ENCODE measurements around the gene TIGD1. TPM values are rescaled to one million over a fixed set of nuclear protein-coding genes. Genes with fewer than 3 reads are reported as not detected.

TIGD1 gene
- total and polyA plus RNA-seq, 2 of the 13 experiments (the other 11 are each of a cell fraction or from before 2014, with no cell fraction given) = 3.5 to 9.5 TPM

- TF ChIP-seq ZBED4 (CRISPR knock-in tag; IDR thresholded peaks at IDR 0.05; ENCODE audit: borderline replicate concordance) = 0 out of 2 replicates have a peak, but pooled peaks have one; percentile 20
- 0 out of 2 replicates have a peak, but pooled peaks have one; percentile 44 for TF ChIP-seq CAMTA2 (CRISPR knock-in tag; IDR thresholded peaks at IDR 0.05; ENCODE audit: borderline replicate concordance)
- peak; percentile 58; the same call in 1 of the 2 replicates for TF ChIP-seq KDM3A (CRISPR knock-in tag; IDR thresholded peaks at IDR 0.05; ENCODE audit: low read depth)
- no peak for TF ChIP-seq SRF (IDR thresholded peaks at IDR 0.05; ENCODE audit: low read depth, low read length)
- no peak for TF ChIP-seq ZNF446 (CRISPR knock-in tag; IDR thresholded peaks at IDR 0.05)
- peak; percentile 47; the same call in 1 of the 2 replicates for TF ChIP-seq SALL1 (CRISPR knock-in tag; IDR thresholded peaks at IDR 0.05)
- TF ChIP-seq SAP130 (CRISPR knock-in tag; IDR thresholded peaks at IDR 0.05; ENCODE audit: low read depth) = no peak
- no peak for TF ChIP-seq ATAD3A (CRISPR knock-in tag; IDR thresholded peaks at IDR 0.05)
- no peak for TF ChIP-seq ZNF552 (CRISPR knock-in tag; IDR thresholded peaks at IDR 0.05; ENCODE audit: borderline replicate concordance)
- 0 out of 2 replicates have a peak, but pooled peaks have one; percentile 33 for TF ChIP-seq KDM5B (CRISPR knock-in tag; IDR thresholded peaks at IDR 0.05; ENCODE audit: borderline replicate concordance)
- TF ChIP-seq ZBTB38 (CRISPR knock-in tag; IDR thresholded peaks at IDR 0.05) = peak; percentile 16; the same call in 1 of the 2 replicates
- TF ChIP-seq TSC22D2 (CRISPR knock-in tag; IDR thresholded peaks at IDR 0.05; ENCODE audit: borderline replicate concordance) = 0 out of 2 replicates have a peak, but pooled peaks have one; percentile 55
- TF ChIP-seq, protein P1, sequence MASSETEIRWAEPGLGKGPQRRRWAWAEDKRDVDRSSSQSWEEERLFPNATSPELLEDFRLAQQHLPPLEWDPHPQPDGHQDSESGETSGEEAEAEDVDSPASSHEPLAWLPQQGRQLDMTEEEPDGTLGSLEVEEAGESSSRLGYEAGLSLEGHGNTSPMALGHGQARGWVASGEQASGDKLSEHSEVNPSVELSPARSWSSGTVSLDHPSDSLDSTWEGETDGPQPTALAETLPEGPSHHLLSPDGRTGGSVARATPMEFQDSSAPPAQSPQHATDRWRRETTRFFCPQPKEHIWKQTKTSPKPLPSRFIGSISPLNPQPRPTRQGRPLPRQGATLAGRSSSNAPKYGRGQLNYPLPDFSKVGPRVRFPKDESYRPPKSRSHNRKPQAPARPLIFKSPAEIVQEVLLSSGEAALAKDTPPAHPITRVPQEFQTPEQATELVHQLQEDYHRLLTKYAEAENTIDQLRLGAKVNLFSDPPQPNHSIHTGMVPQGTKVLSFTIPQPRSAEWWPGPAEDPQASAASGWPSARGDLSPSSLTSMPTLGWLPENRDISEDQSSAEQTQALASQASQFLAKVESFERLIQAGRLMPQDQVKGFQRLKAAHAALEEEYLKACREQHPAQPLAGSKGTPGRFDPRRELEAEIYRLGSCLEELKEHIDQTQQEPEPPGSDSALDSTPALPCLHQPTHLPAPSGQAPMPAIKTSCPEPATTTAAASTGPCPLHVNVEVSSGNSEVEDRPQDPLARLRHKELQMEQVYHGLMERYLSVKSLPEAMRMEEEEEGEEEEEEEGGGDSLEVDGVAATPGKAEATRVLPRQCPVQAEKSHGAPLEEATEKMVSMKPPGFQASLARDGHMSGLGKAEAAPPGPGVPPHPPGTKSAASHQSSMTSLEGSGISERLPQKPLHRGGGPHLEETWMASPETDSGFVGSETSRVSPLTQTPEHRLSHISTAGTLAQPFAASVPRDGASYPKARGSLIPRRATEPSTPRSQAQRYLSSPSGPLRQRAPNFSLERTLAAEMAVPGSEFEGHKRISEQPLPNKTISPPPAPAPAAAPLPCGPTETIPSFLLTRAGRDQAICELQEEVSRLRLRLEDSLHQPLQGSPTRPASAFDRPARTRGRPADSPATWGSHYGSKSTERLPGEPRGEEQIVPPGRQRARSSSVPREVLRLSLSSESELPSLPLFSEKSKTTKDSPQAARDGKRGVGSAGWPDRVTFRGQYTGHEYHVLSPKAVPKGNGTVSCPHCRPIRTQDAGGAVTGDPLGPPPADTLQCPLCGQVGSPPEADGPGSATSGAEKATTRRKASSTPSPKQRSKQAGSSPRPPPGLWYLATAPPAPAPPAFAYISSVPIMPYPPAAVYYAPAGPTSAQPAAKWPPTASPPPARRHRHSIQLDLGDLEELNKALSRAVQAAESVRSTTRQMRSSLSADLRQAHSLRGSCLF (CRISPR knock-in tag; IDR thresholded peaks at IDR 0.05; ENCODE audit: borderline replicate concordance) = no peak
- TF ChIP-seq E2F2 (CRISPR knock-in tag; IDR thresholded peaks at IDR 0.05; ENCODE audit: borderline replicate concordance) = no peak
- TF ChIP-seq SMAD9 (CRISPR knock-in tag; IDR thresholded peaks at IDR 0.05) = no peak
- TF ChIP-seq HNRNPLL (IDR thresholded peaks at IDR 0.05; ENCODE audit: low read depth, low read length, poor library complexity, severe bottlenecking) = peak; percentile 7
- TF ChIP-seq, protein P2, sequence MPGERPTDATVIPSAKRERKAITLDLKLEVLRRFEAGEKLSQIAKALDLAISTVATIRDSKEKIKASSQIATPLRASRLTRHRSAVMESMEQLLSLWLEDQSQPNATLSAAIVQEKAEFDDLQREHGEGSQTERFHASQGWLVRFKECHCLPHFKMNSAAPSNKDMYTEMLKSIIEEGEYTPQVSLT (CRISPR knock-in tag; IDR thresholded peaks at IDR 0.05; ENCODE audit: borderline replicate concordance, low read depth) = no peak
- no peak for TF ChIP-seq SOX6 (IDR thresholded peaks at IDR 0.05)
- no peak for TF ChIP-seq SOX6 (CRISPR knock-in tag; IDR thresholded peaks at IDR 0.05)
Observed at GRCh38 chr2:232521959-232522622, 28.3 kb downstream of the TIGD1 start (continued).
